ENCODE results near the gene TCEA2. TPM values are rescaled to one million over a fixed set of nuclear protein-coding genes. Genes with fewer than 3 reads are reported as not detected.
A peak's percentile ranks its signal among the peaks of the same experiment; 100 is the strongest.

The TCEA2 gene
- total and polyA plus RNA-seq, 2 of the 13 experiments (the other 11 are each of a cell fraction or from before 2014, with no cell fraction given) = 28.1 to 33.7 TPM

DNA sequence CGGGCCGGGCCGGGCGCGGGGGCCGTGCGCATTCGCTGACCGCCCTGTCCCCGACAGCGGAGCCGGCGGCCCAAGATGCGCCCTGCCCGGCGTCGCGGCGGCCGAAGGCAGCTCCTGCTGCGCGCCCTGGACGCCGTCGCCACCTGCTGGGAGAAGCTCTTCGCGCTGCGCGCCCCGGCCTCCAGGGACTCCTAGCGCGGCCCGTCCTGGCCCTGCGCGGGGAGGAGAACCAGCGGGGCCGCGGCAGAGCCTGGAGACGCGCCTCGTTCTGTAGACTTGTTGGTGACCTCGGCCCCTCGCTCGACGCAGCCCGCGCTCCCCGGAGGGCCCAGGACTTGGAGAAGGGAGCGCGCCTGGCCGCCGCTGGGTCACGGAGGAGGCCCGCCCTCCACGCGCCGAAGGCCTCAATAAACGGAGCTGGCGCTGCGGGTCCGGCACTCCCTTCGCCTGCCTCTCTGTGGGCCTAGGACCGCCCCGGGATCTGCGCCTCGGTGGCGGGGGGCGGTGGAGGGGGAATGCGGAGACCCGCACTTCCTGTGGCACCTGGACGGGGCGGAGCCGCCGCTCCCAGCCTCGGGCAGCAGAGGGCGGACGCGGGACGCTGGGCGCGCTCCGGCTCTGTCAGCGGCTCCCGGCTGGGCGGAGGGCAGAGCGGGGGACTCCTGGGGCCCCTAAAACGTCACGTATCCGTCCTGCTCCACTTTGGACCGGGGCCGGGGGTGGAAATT, 24.3 kb upstream of the TCEA2 start (continued):
- TF ChIP-seq RXRA (CRISPR knock-in tag; IDR thresholded peaks at IDR 0.05) (0 out of 2 replicates have a peak, but pooled peaks have one; percentile 21), CCDC6 (CRISPR knock-in tag; IDR thresholded peaks at IDR 0.05) (no peak), TMF1 (CRISPR knock-in tag; IDR thresholded peaks at IDR 0.05; ENCODE audit: low read depth) (no peak), TRIM24 (CRISPR knock-in tag; IDR thresholded peaks at IDR 0.05) (no peak), NONO (IDR thresholded peaks at IDR 0.05) (no peak), NONO (CRISPR knock-in tag; conservative IDR thresholded peaks at IDR 0.05) (peak; percentile 29; the same call in 1 of the 2 replicates), ZNF569 (CRISPR knock-in tag; IDR thresholded peaks at IDR 0.05; ENCODE audit: borderline replicate concordance) (no peak), ZBTB42 (CRISPR knock-in tag; IDR thresholded peaks at IDR 0.05) (no peak), SP1 (IDR thresholded peaks at IDR 0.05) (no peak), SP1 (CRISPR knock-in tag; IDR thresholded peaks at IDR 0.05) (no peak), ZBTB7B (CRISPR knock-in tag; IDR thresholded peaks at IDR 0.05) (no peak), FOXA3 (CRISPR knock-in tag; IDR thresholded peaks at IDR 0.05) (no peak), ZNF589 (CRISPR knock-in tag; conservative IDR thresholded peaks at IDR 0.05) (no peak), SP4 (CRISPR knock-in tag; IDR thresholded peaks at IDR 0.05) (no peak), ZNF7 (CRISPR knock-in tag; IDR thresholded peaks at IDR 0.05) (no peak), SETDB1 (CRISPR knock-in tag; IDR thresholded peaks at IDR 0.05; ENCODE audit: borderline replicate concordance) (no peak), FOXP1 (IDR thresholded peaks at IDR 0.05) (no peak), FOXP1 (CRISPR knock-in tag; IDR thresholded peaks at IDR 0.05) (no peak), ZNF30 (CRISPR knock-in tag; IDR thresholded peaks at IDR 0.05) (no peak), JUNB (CRISPR knock-in tag; IDR thresholded peaks at IDR 0.05; ENCODE audit: borderline replicate concordance) (no peak), ZNF431 (CRISPR knock-in tag; IDR thresholded peaks at IDR 0.05; ENCODE audit: borderline replicate concordance, low read depth) (no peak), CENPT (CRISPR knock-in tag; IDR thresholded peaks at IDR 0.05; ENCODE audit: low read depth) (peak; percentile 33; the same call in 1 of the 2 replicates), BCL6 (CRISPR knock-in tag; IDR thresholded peaks at IDR 0.05) (no peak)
- TF ChIP-seq, protein P1, sequence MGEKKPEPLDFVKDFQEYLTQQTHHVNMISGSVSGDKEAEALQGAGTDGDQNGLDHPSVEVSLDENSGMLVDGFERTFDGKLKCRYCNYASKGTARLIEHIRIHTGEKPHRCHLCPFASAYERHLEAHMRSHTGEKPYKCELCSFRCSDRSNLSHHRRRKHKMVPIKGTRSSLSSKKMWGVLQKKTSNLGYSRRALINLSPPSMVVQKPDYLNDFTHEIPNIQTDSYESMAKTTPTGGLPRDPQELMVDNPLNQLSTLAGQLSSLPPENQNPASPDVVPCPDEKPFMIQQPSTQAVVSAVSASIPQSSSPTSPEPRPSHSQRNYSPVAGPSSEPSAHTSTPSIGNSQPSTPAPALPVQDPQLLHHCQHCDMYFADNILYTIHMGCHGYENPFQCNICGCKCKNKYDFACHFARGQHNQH (CRISPR knock-in tag; IDR thresholded peaks at IDR 0.05) = no peak
- TF ChIP-seq, protein P2, sequence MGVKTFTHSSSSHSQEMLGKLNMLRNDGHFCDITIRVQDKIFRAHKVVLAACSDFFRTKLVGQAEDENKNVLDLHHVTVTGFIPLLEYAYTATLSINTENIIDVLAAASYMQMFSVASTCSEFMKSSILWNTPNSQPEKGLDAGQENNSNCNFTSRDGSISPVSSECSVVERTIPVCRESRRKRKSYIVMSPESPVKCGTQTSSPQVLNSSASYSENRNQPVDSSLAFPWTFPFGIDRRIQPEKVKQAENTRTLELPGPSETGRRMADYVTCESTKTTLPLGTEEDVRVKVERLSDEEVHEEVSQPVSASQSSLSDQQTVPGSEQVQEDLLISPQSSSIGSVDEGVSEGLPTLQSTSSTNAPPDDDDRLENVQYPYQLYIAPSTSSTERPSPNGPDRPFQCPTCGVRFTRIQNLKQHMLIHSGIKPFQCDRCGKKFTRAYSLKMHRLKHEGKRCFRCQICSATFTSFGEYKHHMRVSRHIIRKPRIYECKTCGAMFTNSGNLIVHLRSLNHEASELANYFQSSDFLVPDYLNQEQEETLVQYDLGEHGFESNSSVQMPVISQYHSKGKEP (CRISPR knock-in tag; IDR thresholded peaks at IDR 0.05) = no peak
- TF ChIP-seq, protein P3, sequence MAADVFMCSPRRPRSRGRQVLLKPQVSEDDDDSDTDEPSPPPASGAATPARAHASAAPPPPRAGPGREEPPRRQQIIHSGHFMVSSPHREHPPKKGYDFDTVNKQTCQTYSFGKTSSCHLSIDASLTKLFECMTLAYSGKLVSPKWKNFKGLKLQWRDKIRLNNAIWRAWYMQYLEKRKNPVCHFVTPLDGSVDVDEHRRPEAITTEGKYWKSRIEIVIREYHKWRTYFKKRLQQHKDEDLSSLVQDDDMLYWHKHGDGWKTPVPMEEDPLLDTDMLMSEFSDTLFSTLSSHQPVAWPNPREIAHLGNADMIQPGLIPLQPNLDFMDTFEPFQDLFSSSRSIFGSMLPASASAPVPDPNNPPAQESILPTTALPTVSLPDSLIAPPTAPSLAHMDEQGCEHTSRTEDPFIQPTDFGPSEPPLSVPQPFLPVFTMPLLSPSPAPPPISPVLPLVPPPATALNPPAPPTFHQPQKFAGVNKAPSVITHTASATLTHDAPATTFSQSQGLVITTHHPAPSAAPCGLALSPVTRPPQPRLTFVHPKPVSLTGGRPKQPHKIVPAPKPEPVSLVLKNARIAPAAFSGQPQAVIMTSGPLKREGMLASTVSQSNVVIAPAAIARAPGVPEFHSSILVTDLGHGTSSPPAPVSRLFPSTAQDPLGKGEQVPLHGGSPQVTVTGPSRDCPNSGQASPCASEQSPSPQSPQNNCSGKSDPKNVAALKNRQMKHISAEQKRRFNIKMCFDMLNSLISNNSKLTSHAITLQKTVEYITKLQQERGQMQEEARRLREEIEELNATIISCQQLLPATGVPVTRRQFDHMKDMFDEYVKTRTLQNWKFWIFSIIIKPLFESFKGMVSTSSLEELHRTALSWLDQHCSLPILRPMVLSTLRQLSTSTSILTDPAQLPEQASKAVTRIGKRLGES (CRISPR knock-in tag; IDR thresholded peaks at IDR 0.05; ENCODE audit: borderline replicate concordance) = no peak
